GM19372 (cell line): ENCODE results near the gene KIF11.

ENCODE experiments used
- ATAC-seq: cut with Tn5 transposase; IDR thresholded peaks from one replicate; pipeline ENCODE4 v1.9.1; 2021; ENCODE audit warnings: mild to moderate bottlenecking, low read depth, moderate library complexity; ENCODE audit not compliant: unreplicated experiment

KIF11 gene

DNA sequence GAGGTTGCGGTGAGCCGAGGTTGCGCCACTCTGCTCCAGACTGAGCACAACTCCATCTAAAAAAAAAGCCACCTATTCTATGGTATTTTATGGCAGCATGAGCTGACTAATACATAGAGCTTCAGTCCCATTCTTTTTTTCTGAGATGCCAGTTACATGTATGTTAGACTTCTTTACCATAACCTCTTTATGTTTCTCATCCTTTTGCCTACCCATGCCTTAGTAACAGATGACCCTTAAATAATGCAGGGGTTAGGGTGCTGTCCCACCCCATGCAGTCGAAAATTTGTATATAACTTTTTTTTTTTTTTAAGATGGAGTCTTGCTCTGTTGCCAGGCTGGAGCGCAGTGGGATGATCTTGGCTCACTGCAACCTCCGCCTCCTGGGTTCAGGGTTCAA lies 74.1 kb downstream of the KIF11 start:
- ATAC-seq, result no peak

DNA sequence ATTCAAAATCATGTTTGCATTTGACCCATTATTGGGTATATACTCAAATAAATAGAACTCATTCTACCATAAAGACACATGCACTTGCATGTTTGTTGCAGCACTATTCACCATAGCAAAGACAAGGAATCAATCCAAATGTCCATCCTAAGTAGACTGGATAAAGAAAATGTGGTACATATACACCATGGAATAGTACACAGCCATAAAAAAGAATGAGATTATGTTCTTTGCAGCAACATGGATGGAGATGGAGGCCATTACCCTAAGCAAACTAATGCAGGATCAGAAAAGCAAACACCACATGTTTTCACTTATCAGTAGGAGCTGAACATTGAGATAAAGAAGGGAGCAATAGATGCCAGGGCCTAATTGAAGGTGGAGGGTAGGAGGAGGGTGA lies 84.8 kb downstream of the KIF11 start:
- ATAC-seq, result no peak

GRCh38 chr10:92678206-92678605 lies 85.3 kb downstream of the KIF11 start:
- no peak for ATAC-seq

DNA sequence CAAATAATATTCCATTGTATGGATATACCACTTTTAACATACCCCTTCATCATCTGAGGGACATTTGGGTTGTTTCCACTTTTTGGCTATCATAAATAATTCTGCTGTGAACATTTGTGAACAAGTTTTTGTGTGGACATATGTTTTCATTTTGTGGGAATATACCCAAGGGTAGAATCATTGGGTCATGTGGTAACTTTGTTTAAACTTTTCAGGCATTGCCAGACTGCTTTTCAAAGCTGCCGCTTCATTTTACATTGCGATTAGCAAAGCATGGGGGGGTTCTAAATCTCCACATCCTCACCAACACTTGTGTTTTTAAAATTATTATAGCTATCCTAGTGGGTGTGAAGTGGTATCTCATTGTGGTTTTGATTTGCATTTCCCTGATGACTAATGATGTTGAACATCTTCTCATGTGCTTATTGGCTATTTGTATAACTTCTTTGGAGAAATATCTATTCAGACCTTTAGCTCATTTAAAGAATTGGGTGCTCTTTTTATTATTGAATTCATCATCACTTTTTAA lies 88.4 kb downstream of the KIF11 start:
- no peak for ATAC-seq

DNA sequence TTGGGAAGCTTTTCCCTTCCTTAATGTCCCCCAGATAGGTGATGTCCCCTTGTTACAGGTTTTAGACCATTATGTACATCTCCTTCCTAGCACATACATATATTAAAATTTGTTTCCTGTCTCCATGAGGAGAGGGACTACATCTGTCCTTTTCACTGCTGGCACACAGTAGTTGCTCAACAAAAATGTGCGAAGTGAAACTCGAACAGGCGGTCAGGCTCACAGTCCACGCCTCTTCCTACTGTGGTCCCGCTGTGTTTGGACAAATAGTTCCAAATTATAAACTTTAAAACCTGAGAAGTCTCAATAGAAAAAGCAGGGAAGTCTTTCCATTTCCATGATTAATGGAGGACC lies 95.6 kb downstream of the KIF11 start:
- no peak for ATAC-seq

- ATAC-seq, result peak; percentile 16
Observed at GRCh38 chr10:92688927-92689662, 96.2 kb downstream of the KIF11 start.

DNA sequence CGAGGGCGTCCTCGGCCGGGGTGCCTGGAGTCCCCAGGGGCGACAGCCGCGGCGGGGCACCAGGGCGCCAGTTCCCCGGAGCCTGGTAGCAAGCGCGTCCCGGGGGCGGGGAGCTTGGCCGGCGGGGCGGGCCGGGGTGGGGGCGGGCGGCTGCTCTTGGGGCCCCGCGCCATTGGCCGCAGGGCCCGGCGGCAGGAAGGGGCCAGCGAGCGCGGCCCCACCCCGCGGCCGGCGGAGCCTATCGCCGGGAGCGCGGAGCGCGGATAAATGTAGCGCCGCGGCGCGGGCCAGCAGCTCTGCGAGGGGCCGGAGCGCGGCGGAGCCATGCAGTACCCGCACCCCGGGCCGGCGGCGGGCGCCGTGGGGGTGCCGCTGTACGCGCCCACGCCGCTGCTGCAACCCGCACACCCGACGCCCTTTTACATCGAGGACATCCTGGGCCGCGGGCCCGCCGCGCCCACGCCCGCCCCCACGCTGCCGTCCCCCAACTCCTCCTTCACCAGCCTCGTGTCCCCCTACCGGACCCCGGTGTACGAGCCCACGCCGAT lies 96.8 kb downstream of the KIF11 start, which contains the start of gene HHEX:
Gene HHEX, plus strand, starts transcription at position 293 of the 548 bp plus-strand sequence. Its CDS starts 32 bp downstream, at position 325.
- ATAC-seq, result peak; percentile 57

DNA sequence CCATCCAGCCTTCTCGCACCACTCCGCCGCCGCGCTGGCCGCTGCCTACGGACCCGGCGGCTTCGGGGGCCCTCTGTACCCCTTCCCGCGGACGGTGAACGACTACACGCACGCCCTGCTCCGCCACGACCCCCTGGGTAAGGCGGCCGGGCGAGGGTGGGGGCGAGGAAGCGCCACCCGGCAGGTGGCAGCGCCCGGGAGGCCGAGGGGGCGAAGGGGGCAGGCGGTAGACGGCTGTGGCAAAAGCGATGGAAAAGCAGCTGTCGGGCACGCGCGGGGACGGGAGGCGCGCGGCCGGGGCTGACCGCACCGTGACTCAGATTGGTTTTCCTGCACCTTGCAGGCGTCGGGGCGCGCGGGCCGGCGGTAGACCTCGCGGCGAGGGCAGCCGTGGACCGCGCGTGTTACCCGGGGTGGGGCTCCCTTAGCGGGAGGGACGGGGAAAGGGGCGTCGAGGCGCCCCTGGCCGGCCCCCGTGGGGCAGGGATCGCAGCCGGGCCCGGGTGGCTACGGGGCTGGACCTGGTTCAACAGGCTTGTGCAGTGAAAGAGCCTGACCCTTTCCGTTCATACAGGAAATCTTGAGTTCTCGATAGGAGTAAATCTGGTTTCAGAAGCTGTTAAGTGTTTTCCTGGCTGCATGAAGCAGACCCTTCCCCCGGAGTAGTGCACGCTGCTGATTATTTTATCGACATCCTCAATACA lies 97.4 kb downstream of the KIF11 start:
- no peak for ATAC-seq

GRCh38 chr10:92690915-92691590 lies 98.1 kb downstream of the KIF11 start:
- no peak for ATAC-seq

- no peak for ATAC-seq
Observed at GRCh38 chr10:92691591-92692079, 98.7 kb downstream of the KIF11 start.

- ATAC-seq, result no peak
Observed at GRCh38 chr10:92692080-92692671, 99.2 kb downstream of the KIF11 start.

- no peak for ATAC-seq
Observed at GRCh38 chr10:92692697-92693533, 100.0 kb downstream of the KIF11 start.

DNA sequence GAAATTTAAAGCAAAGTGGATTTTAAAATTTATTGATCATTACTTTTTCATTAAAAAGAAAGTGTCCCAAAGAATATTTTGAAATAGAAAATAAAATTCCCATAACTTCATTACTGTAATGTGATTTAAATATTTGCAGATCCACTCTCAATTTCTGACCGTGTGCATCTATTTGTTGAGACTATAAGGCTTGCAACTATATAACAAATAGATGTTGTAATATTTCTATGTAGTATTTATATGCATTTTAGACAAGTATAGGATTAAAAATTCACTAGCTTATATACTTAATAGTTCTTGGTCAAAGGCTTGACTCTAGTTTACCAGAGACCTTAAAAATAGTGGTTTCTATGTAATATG lies 100.6 kb downstream of the KIF11 start:
- ATAC-seq, result no peak

DNA sequence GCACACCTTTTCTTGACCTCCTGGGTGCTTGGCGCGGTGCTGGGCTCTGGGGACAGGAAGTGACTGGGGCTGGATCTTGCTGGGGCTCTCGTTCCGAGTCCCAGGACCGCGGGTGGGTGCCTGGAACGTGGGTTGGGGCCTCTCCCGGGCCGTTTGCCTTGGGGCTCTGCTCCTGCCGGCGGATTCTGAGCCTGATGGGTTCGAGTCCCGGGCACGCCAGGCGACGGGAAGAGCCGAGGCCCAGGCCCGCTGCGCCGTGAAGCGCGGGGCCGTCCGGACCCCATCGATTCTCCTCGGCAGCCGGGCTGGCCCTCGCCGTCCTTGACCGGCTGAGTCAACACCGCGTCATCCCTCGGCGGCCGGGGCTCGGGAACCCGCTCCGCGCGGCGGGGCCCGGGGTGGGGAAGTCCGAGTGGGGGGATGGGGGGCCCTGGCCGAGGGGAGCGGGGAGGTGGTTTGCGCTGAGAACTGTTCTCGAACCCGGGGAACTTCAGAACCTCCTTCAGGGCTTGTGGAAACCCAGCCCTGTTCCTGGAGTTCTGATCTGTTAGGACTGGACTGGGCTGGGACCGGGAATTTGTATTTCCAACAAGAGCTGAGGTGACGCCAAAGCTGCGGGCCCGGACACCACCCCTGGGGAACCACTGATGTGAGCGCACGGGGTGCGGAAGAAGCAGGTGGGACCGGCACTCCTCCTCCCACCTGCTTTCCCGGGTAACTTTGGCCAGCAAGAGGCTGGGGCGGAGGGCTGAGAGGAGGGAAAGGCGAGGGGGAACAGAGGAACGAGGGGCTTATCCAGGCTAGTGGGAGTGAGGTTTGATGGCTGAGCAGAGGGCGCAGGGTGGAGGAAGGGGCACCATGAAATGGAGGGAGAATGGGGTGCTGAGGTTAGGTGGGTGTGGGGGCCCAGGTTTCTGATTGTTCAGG lies 103.0 kb downstream of the KIF11 start:
- no peak for ATAC-seq

GRCh38 chr10:92696606-92697383 lies 103.9 kb downstream of the KIF11 start:
- ATAC-seq, result no peak

- ATAC-seq, result no peak
Observed at GRCh38 chr10:92697663-92698511, 105.0 kb downstream of the KIF11 start.

GRCh38 chr10:92699193-92699517 lies 106.2 kb downstream of the KIF11 start:
- no peak for ATAC-seq
